OCI-LY7 (cell line): ENCODE data around the gene SLC25A33. TPM values are rescaled to one million over a fixed set of nuclear protein-coding genes. Genes with fewer than 3 reads are reported as not detected.

Experiments
- BruUV-seq: library from RNA; stranded (reverse); fragments of 400-500 nt; replicated peaks from 2 replicates; lab custom pipeline; 2021; lab: Mats Ljungman, UMichigan
- CTCF ChIA-PET: fragments of 300-600 bp; sonication (Branson Sonifier 250); formaldehyde crosslinking; loops from one replicate; lab custom pipeline; 2022; ENCODE audit warnings: antibody characterized with exemption; ENCODE audit not compliant: unreplicated experiment; lab: Charles Lee
- POLR2A ChIA-PET: fragments of 300-600 bp; sonication (Branson Sonifier 250); formaldehyde crosslinking; loops from one replicate; lab custom pipeline; 2022; ENCODE audit warnings: antibody characterized with exemption; lab: Charles Lee
- DNase-seq: peaks from one replicate; pipeline ENCODE4 v3.0.0-alpha.2; 2015; ENCODE audit warnings: low spot score
- H2AFZ ChIP-seq: fragments of 200-600 bp; sonication (generic), shearing (Covaris generic); 2 replicates; pipeline ENCODE4 v1.6.1; 2014; ENCODE audit warnings: mild to moderate bottlenecking, antibody characterized with exemption, low read length, moderate library complexity
- H3K27ac ChIP-seq: fragments of 200-600 bp; sonication (generic); 2 replicates; pipeline ENCODE4 v1.5.1; 2014; ENCODE audit warnings: mixed run types, low read depth, mild to moderate bottlenecking, moderate library complexity, low read length, inconsistent platforms; ENCODE audit not compliant: poor library complexity, severe bottlenecking
- H3K36me3 ChIP-seq: fragments of 200-600 bp; sonication (generic); 2 replicates; pipeline ENCODE4 v1.6.1; 2014; ENCODE audit warnings: mild to moderate bottlenecking, antibody characterized with exemption, low read length, moderate library complexity, mixed read lengths; ENCODE audit not compliant: insufficient read depth
- H3K4me1 ChIP-seq: fragments of 200-600 bp; sonication (generic); 2 replicates; pipeline ENCODE4 v1.5.1; 2014; ENCODE audit warnings: mild to moderate bottlenecking, low read length; ENCODE audit not compliant: insufficient read depth, poor library complexity, severe bottlenecking
- H3K4me2 ChIP-seq: fragments of 200-600 bp; sonication (generic); 2 replicates; pipeline ENCODE4 v1.6.1; 2014; ENCODE audit warnings: mild to moderate bottlenecking, low read length
- H3K4me3 ChIP-seq: fragments of 200-600 bp; sonication (generic); 2 replicates; pipeline ENCODE4 v1.5.1; 2014; ENCODE audit warnings: mild to moderate bottlenecking, low read depth, low read length; ENCODE audit not compliant: poor library complexity, severe bottlenecking
- H3K79me2 ChIP-seq: fragments of 200-600 bp; sonication (generic); 2 replicates; pipeline ENCODE4 v1.6.1; 2016; ENCODE audit warnings: low read depth, mild to moderate bottlenecking, low read length, moderate library complexity, mixed read lengths; ENCODE audit not compliant: insufficient read depth
- H3K9me2 ChIP-seq: fragments of 200-600 bp; sonication (generic); 2 replicates; pipeline ENCODE4 v1.6.1; 2016; ENCODE audit warnings: mild to moderate bottlenecking, low read length, mixed read lengths; ENCODE audit not compliant: insufficient read depth
- H3K9me3 ChIP-seq: fragments of 200-600 bp; sonication (generic); 2 replicates; pipeline ENCODE4 v1.6.1; 2014; ENCODE audit warnings: mild to moderate bottlenecking, mixed run types, low read length, mixed read lengths
- H4K20me1 ChIP-seq: fragments of 200-600 bp; sonication (generic); 2 replicates; pipeline ENCODE4 v1.6.1; 2014; ENCODE audit warnings: mild to moderate bottlenecking, antibody characterized with exemption, low read length, moderate library complexity, mixed read lengths; ENCODE audit not compliant: insufficient read depth
- EZH2phosphoT487 ChIP-seq: fragments of 200-600 bp; sonication (generic); IDR thresholded peaks from 2 replicates; pipeline ENCODE4 v1.6.1; 2018; ENCODE audit warnings: low read depth, borderline replicate concordance, mild to moderate bottlenecking, mixed run types, antibody characterized with exemption, low read length, moderate library complexity, mixed read lengths
- intact Hi-C: fragments of 100-400 bp; cut with micrococcal nuclease; formaldehyde crosslinking; loops from one replicate; pipeline ENCODE4 v1.10.0; 2022; ENCODE audit not compliant: unreplicated experiment
- total RNA-seq, 2 experiments: library from RNA; depleted of rRNA in 1 of 2; stranded (reverse); fragments of >200 nt in 1 of 2; shearing (Covaris generic) in 1 of 2; gene quantifications; 2 replicates each; pipeline ENCODE4 v1.2.3, GENCODE V29; 2014 to 2022
- TF ChIP-seq, protein P1 (sequence below): fragments of 200-600 bp; sonication (generic); conservative IDR thresholded peaks from 2 replicates; pipeline ENCODE4 v1.5.1; 2014; ENCODE audit warnings: mild to moderate bottlenecking, antibody characterized with exemption, low read length, moderate library complexity, mixed read lengths

SLC25A33 gene
- total RNA-seq, 2 experiments from 2014 or later = 15.1 to 16.5 TPM

GRCh38 chr1:9537863-9538668, 1.2 kb upstream of the SLC25A33 start:
- Histone ChIP-seq H3K36me3 (peaks cover 17% of the 10 kb centered on the region), H3K4me2 (peak overlapping the region; percentile 54), H3K4me3 (peak overlapping the region; percentile 21), H3K9me3 (no peaks in the 10 kb centered on the region), H3K79me2 (peaks cover 33% of the 10 kb centered on the region), H3K9me2 (no peaks in the 10 kb centered on the region), H4K20me1 (peaks cover 11% of the 10 kb centered on the region; the same call in 1 of the 2 replicates), H3K4me1 (peaks cover 23% of the 10 kb centered on the region), H3K27ac (peak overlapping the region; percentile 77), H2AFZ (peak overlapping the region; percentile 69)
- TF ChIP-seq, protein P1, sequence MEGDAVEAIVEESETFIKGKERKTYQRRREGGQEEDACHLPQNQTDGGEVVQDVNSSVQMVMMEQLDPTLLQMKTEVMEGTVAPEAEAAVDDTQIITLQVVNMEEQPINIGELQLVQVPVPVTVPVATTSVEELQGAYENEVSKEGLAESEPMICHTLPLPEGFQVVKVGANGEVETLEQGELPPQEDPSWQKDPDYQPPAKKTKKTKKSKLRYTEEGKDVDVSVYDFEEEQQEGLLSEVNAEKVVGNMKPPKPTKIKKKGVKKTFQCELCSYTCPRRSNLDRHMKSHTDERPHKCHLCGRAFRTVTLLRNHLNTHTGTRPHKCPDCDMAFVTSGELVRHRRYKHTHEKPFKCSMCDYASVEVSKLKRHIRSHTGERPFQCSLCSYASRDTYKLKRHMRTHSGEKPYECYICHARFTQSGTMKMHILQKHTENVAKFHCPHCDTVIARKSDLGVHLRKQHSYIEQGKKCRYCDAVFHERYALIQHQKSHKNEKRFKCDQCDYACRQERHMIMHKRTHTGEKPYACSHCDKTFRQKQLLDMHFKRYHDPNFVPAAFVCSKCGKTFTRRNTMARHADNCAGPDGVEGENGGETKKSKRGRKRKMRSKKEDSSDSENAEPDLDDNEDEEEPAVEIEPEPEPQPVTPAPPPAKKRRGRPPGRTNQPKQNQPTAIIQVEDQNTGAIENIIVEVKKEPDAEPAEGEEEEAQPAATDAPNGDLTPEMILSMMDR = no peak
- TF ChIP-seq EZH2phosphoT487 = no peak
- BruUV-seq = no TSS peak
- DNase-seq = peak; percentile 75
- CTCF ChIA-PET = interaction anchor here (0.9 to 1.0 kb wide), 2 partner anchors 13 to 22 kb away, joined by 3 to 4 read pairs; no protein-coding TSS in a partner anchor
- intact Hi-C loops = loop anchor here (2.0 to 5.0 kb wide), 3 partner anchors 23 to 43 kb away; no protein-coding TSS in a partner anchor
- POLR2A ChIA-PET = interaction anchor here (0.5 to 1.9 kb wide), 11 partner anchors 13 to 457 kb away, joined by 3 to 10 read pairs (median 4); no protein-coding TSS in a partner anchor

- CTCF ChIA-PET = interaction anchor here (0.9 to 1.0 kb wide), 2 partner anchors 13 to 21 kb away, joined by 3 to 4 read pairs; no protein-coding TSS in a partner anchor
- TF ChIP-seq, protein P1 = no peak
- TF ChIP-seq EZH2phosphoT487 = no peak
- no peaks in the 10 kb centered on the region for H3K9me3 ChIP-seq
- peaks cover 17% of the 10 kb centered on the region for H3K36me3 ChIP-seq
- no TSS peak for BruUV-seq
- peak overlapping the region; percentile 18 for H3K4me3 ChIP-seq
- intact Hi-C loops = loop anchor here (1.0 to 5.0 kb wide), 4 partner anchors 22 to 50 kb away; partner anchors contain the start of gene TMEM201
- POLR2A ChIA-PET = interaction anchor here (1.0 to 1.9 kb wide), 7 partner anchors 16 to 113 kb away, joined by 3 to 10 read pairs (median 4); no protein-coding TSS in a partner anchor
- H3K4me2 ChIP-seq = peak overlapping the region; percentile 54
- H4K20me1 ChIP-seq = peaks cover 11% of the 10 kb centered on the region; the same call in 1 of the 2 replicates
- peak overlapping the region; percentile 77 for H3K27ac ChIP-seq
- peak overlapping the region; percentile 69; the same call in 1 of the 2 replicates for H2AFZ ChIP-seq
- no peak for DNase-seq
- no peaks in the 10 kb centered on the region for H3K9me2 ChIP-seq
- H3K79me2 ChIP-seq = peaks cover 40% of the 10 kb centered on the region
- peaks cover 23% of the 10 kb centered on the region for H3K4me1 ChIP-seq
Observed at GRCh38 chr1:9538669-9539164, 548 bp upstream of the SLC25A33 start.
